Measurements from ENCODE around the gene NTRK3.

DNA sequence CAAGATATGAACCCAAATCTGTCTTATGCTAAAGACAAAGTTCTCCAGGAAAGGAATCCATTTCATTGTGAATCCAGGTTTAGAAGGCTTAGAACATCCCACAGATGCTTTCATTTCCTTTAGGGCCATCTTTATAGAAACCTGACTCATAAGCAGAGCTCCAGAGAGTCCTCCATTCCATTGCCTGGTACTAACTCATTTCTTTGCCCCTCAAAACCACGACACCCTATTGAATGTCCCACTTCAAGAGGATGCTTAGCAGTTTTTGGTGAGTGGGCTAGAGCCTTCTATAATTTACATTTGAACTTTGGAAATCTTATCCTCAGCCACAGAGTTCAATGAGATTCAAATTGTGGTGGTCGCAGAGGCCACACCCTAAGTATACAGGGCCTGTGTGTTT is 325.0 kb downstream of the NTRK3 start:
- TF ChIP-seq, protein P1, sequence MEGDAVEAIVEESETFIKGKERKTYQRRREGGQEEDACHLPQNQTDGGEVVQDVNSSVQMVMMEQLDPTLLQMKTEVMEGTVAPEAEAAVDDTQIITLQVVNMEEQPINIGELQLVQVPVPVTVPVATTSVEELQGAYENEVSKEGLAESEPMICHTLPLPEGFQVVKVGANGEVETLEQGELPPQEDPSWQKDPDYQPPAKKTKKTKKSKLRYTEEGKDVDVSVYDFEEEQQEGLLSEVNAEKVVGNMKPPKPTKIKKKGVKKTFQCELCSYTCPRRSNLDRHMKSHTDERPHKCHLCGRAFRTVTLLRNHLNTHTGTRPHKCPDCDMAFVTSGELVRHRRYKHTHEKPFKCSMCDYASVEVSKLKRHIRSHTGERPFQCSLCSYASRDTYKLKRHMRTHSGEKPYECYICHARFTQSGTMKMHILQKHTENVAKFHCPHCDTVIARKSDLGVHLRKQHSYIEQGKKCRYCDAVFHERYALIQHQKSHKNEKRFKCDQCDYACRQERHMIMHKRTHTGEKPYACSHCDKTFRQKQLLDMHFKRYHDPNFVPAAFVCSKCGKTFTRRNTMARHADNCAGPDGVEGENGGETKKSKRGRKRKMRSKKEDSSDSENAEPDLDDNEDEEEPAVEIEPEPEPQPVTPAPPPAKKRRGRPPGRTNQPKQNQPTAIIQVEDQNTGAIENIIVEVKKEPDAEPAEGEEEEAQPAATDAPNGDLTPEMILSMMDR (IDR thresholded peaks at IDR 0.05): no peak
- no peak for TF ChIP-seq POLR2A (IDR thresholded peaks at IDR 0.05)
